Activated T-cell treated with anti-CD3 and anti-CD28 coated beads for 1 hour (primary cell): ENCODE results near the gene HIP1R.
"Not testable (repeated sequence)": the region's sequence is repeated elsewhere in the genome, so short reads cannot be mapped to it uniquely, and the experiment has no call there.

ENCODE experiments used
- DNase-seq: peaks from one replicate; pipeline ENCODE4 v3.0.0-alpha.2; 2020; ENCODE audit warnings: low read depth

The HIP1R gene

GRCh38 chr12:122894193-122895121 lies 59.2 kb downstream of the HIP1R start:
- DNase-seq = no peak

- no peak for DNase-seq
Observed at GRCh38 chr12:122895320-122895703, 60.1 kb downstream of the HIP1R start.

GRCh38 chr12:122895704-122896636 lies 60.7 kb downstream of the HIP1R start, which contains the start of gene VPS37B:
Gene VPS37B (minus strand): TSS chr12:122896124. CDS start chr12:122896062, 62 bp downstream.
- peak; percentile 81 for DNase-seq

GRCh38 chr12:122896662-122897061 lies 61.4 kb downstream of the HIP1R start:
- no peak for DNase-seq

- no peak for DNase-seq
Observed at GRCh38 chr12:122899887-122900286, 64.6 kb downstream of the HIP1R start.

- no peak for DNase-seq
Observed at GRCh38 chr12:122902854-122903692, 67.8 kb downstream of the HIP1R start.

- DNase-seq = no peak
Observed at GRCh38 chr12:122903693-122904034, 68.4 kb downstream of the HIP1R start.

- not testable (repeated sequence) for DNase-seq
Observed at GRCh38 chr12:122905258-122905657, 70.0 kb downstream of the HIP1R start.

- no peak for DNase-seq
Observed at GRCh38 chr12:122908915-122909314, 73.7 kb downstream of the HIP1R start.

- DNase-seq = no peak
Observed at GRCh38 chr12:122909442-122910288, 74.4 kb downstream of the HIP1R start.
